GM19351 (cell line): ENCODE measurements around the gene FDXR.

Experiments
- ATAC-seq: cut with Tn5 transposase; IDR thresholded peaks from one replicate; pipeline ENCODE4 v1.9.1; 2021; ENCODE audit warnings: mild to moderate bottlenecking, moderate library complexity; ENCODE audit not compliant: unreplicated experiment

FDXR gene

GRCh38 chr17:74839990-74840852 lies 32.6 kb downstream of the FDXR start:
- ATAC-seq, result no peak

- ATAC-seq, result no peak
Measured at GRCh38 chr17:74838274-74838673, 34.5 kb downstream of the FDXR start.

GRCh38 chr17:74836691-74837467 lies 35.9 kb downstream of the FDXR start:
- no peak for ATAC-seq

GRCh38 chr17:74836191-74836590 lies 36.6 kb downstream of the FDXR start:
- ATAC-seq, result no peak

GRCh38 chr17:74833501-74834377 lies 39.1 kb downstream of the FDXR start:
- ATAC-seq, result no peak

- no peak for ATAC-seq
Measured at GRCh38 chr17:74832421-74832820, 40.4 kb downstream of the FDXR start.

GRCh38 chr17:74831444-74832146 lies 41.2 kb downstream of the FDXR start:
- ATAC-seq, result no peak

- no peak for ATAC-seq
Measured at GRCh38 chr17:74830861-74831260, 41.9 kb downstream of the FDXR start.

GRCh38 chr17:74827800-74828199 lies 45.0 kb downstream of the FDXR start:
- no peak for ATAC-seq

GRCh38 chr17:74825952-74826719 lies 46.7 kb downstream of the FDXR start:
- ATAC-seq, result no peak

GRCh38 chr17:74824961-74825627 lies 47.7 kb downstream of the FDXR start:
- ATAC-seq, result no peak

- no peak for ATAC-seq
Measured at GRCh38 chr17:74822939-74823367, 49.8 kb downstream of the FDXR start.

GRCh38 chr17:74822335-74822938 lies 50.4 kb downstream of the FDXR start:
- no peak for ATAC-seq

GRCh38 chr17:74821655-74822334 lies 51.0 kb downstream of the FDXR start:
- no peak for ATAC-seq

GRCh38 chr17:74819801-74820436 lies 52.9 kb downstream of the FDXR start:
- no peak for ATAC-seq

GRCh38 chr17:74818291-74818938 lies 54.4 kb downstream of the FDXR start:
- ATAC-seq, result no peak
